NCI-H1092 (cell line): ENCODE data around the gene DNAJA1.
A peak's percentile ranks its signal among the peaks of the same experiment; 100 is the strongest.

Source experiments
- DNase-seq: peaks from one replicate; lab custom pipeline; 2025; lab: John Stamatoyannopoulos, UW

The DNAJA1 gene

GRCh38 chr9:33029231-33029786 is 4.2 kb downstream of the DNAJA1 start:
- no peak for DNase-seq

GRCh38 chr9:33030285-33030684 is 5.2 kb downstream of the DNAJA1 start:
- no peak for DNase-seq

- DNase-seq: no peak
Observed at GRCh38 chr9:33032292-33032691, 7.2 kb downstream of the DNAJA1 start.

GRCh38 chr9:33032865-33033264 is 7.8 kb downstream of the DNAJA1 start:
- no peak for DNase-seq

GRCh38 chr9:33040792-33041431 is 15.8 kb downstream of the DNAJA1 start:
- DNase-seq: no peak

GRCh38 chr9:33041432-33042188 is 16.5 kb downstream of the DNAJA1 start:
- DNase-seq: no peak

GRCh38 chr9:33042473-33042872 is 17.4 kb downstream of the DNAJA1 start:
- no peak for DNase-seq

GRCh38 chr9:33043671-33044070 is 18.6 kb downstream of the DNAJA1 start:
- no peak for DNase-seq

GRCh38 chr9:33044162-33044673 is 19.1 kb downstream of the DNAJA1 start:
- peak; percentile 89 for DNase-seq

- DNase-seq: peak; percentile 25
Observed at GRCh38 chr9:33044677-33045282, 19.7 kb downstream of the DNAJA1 start.

- no peak for DNase-seq
Observed at GRCh38 chr9:33046061-33046460, 21.0 kb downstream of the DNAJA1 start.

GRCh38 chr9:33048054-33048465 is 23.0 kb downstream of the DNAJA1 start:
- no peak for DNase-seq

GRCh38 chr9:33049680-33050361 is 24.7 kb downstream of the DNAJA1 start:
- DNase-seq: no peak

- no peak for DNase-seq
Observed at GRCh38 chr9:33051144-33051543, 26.1 kb downstream of the DNAJA1 start.

- no peak for DNase-seq
Observed at GRCh38 chr9:33065157-33066076, 40.3 kb downstream of the DNAJA1 start.

GRCh38 chr9:33068991-33069390 is 43.9 kb downstream of the DNAJA1 start:
- no peak for DNase-seq

GRCh38 chr9:33076046-33077004 is 51.3 kb downstream of the DNAJA1 start, which contains the start of gene SMU1:
TSS of gene SMU1 (minus strand) at chr9:33076674. CDS start at chr9:33076608, 66 bp downstream.
- peak; percentile 98 for DNase-seq

GRCh38 chr9:33080534-33080933 is 55.5 kb downstream of the DNAJA1 start:
- no peak for DNase-seq

GRCh38 chr9:33081128-33081851 is 56.2 kb downstream of the DNAJA1 start:
- DNase-seq: peak; percentile 69
